ENCODE data around the gene GIPC2.

DNA sequence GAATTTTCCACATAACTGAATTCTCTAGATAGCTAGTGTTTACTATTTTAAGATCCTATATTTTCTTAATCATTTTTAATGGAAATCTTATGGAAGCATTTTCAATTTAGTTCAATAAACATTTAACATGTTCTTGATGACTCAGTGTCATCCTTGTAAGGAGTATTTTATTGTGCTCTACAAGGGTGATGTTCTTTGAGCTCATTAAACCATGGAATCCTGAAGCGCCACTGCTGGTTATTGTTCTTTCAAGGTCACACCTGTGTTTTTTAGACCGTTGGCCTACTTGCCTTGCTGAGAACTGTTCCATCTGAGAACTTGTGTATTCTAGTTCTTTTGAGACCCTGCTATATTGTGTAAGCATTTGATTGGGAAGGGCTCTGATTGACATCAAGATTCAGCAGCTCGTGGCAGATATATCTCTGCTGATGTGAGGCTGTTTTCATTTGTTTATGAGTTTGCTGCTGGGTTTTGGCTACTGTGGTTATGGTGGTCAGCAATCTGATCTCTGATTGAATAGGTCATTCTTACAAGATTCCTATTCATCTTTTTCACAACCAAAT is 132.0 kb downstream of the GIPC2 start:
- TF ChIP-seq POLR2A (IDR thresholded peaks at IDR 0.05; ENCODE audit: low read length) (no peak), GATA1 (IDR thresholded peaks at IDR 0.05; ENCODE audit: low read depth, low read length) (no peak)
